Activated naive CD8-positive, alpha-beta T cell (primary cell): ENCODE data around the gene OGFOD3.

Source experiments
- H3K27ac Mint-ChIP-seq: one replicate; pipeline ENCODE4 v1.8.0; 2021; ENCODE audit warnings: mixed read lengths
- H3K27me3 Mint-ChIP-seq: one replicate; pipeline ENCODE4 v1.8.0; 2021; ENCODE audit warnings: mixed read lengths
- H3K36me3 Mint-ChIP-seq: one replicate; pipeline ENCODE4 v1.8.0; 2021; ENCODE audit warnings: mixed read lengths
- H3K4me1 Mint-ChIP-seq: one replicate; pipeline ENCODE4 v1.8.0; 2021; ENCODE audit warnings: low read depth, mixed read lengths
- H3K4me3 Mint-ChIP-seq: one replicate; pipeline ENCODE4 v1.8.0; 2021; ENCODE audit warnings: mild to moderate bottlenecking, mixed read lengths
- H3K9me3 Mint-ChIP-seq: one replicate; pipeline ENCODE4 v1.8.0; 2021; ENCODE audit warnings: low read depth, mixed read lengths

The OGFOD3 gene

DNA sequence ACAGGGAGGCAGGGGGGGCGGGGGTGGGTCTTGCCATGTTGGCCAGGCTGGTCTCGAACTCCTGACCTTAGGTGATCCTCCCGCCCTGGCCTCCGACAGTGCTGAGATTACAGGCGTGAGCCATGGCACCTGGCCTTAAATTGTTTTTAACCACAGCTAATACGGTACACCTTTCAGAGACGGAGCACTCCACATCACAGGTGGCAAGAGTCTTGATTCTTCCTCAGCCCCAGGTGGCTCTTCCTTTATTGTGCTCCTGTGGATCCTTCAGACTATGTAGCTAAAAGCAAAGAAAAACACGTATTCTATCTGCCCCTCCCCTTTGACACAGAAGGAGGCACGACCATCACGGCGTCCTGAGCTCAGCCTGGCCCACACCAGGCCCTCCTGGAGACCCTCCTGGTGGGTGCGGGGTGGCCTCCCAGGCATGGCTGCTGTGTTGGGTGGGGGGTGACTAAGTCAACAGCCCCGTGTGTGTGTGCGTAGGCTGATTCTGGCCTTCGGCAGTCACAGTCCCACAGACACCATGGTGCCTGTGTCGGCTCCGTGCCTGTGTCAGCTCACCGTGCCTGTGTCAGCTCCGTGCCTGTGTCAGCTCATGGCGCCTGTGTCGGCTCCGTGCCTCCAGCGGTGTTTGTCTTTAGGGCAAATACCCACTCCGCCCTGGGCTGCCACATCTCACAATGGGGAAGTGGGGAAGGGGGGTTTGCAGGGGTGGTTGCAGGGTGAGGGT, 74.0 kb downstream of the OGFOD3 start:
- H3K4me3 Mint-ChIP-seq = no peak overlapping the region
- H3K36me3 Mint-ChIP-seq = no peaks in the 10 kb centered on the region
- peaks cover 4% of the 10 kb centered on the region for H3K4me1 Mint-ChIP-seq
- no peak overlapping the region for H3K27ac Mint-ChIP-seq
- H3K9me3 Mint-ChIP-seq = no peaks in the 10 kb centered on the region
- H3K27me3 Mint-ChIP-seq = peaks cover 2% of the 10 kb centered on the region

DNA sequence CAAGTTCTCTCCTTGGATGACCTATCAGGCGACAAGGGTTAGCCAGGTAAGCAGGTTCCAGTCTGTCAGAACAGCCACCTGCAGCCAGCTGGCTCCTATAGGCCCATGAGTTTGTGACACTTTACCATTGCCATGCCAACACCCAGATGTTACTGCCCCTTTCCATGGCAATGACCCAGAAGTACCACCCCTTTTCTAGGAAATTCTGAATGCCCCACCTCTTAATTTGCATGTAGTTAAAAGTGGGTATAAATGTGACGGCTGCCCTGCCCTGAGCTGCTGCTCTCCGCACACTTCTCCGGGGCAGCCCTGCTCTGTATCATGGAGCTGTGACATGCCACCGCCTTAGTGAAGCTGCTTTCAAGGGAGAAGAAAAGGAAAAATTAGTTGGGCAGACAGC, 74.8 kb downstream of the OGFOD3 start:
- Mint-ChIP-seq H3K36me3 (no peaks in the 10 kb centered on the region), H3K27ac (no peak overlapping the region), H3K9me3 (no peaks in the 10 kb centered on the region), H3K4me1 (peaks cover 4% of the 10 kb centered on the region), H3K4me3 (no peak overlapping the region), H3K27me3 (peaks cover under 1% of the 10 kb centered on the region)

DNA sequence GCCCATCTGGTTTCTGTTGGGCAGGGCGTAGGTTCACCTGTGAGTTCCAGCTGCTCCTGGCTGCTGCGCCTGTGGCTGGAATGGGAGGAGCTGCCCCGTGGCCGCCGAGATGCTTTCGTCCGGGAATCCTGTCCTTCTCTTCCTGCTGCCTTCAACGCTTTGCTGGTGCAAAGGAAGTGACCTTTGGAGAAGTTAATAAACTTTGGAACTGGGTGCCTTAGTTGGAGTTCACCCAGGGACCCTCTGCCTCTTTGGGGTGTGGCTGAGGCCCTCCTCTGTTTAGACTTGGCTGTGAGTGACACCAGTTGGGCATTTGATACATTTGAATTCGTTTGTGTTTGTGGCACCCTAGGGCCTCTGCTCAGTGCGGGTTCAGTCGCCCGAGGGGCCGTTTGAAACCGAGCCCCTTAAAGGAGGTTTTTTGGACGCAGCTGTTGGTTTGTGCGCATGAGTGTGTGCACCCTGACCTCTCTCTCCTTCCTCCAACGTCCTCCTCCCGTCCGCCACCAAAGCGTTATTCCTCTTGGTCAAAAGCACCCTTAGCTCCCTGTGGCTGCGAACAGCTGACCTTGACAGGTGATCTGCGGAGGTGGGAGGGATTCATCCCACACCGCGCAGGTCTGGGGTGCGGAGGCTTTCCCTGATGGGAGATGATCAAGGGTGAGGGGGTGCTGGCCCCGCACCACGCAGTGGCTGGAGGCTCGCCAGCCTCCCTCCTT, 75.9 kb downstream of the OGFOD3 start:
- H3K36me3 Mint-ChIP-seq = no peaks in the 10 kb centered on the region
- no peak overlapping the region for H3K27ac Mint-ChIP-seq
- H3K9me3 Mint-ChIP-seq = no peaks in the 10 kb centered on the region
- peaks cover 4% of the 10 kb centered on the region for H3K4me1 Mint-ChIP-seq
- H3K4me3 Mint-ChIP-seq = no peak overlapping the region
- H3K27me3 Mint-ChIP-seq = no peaks in the 10 kb centered on the region

DNA sequence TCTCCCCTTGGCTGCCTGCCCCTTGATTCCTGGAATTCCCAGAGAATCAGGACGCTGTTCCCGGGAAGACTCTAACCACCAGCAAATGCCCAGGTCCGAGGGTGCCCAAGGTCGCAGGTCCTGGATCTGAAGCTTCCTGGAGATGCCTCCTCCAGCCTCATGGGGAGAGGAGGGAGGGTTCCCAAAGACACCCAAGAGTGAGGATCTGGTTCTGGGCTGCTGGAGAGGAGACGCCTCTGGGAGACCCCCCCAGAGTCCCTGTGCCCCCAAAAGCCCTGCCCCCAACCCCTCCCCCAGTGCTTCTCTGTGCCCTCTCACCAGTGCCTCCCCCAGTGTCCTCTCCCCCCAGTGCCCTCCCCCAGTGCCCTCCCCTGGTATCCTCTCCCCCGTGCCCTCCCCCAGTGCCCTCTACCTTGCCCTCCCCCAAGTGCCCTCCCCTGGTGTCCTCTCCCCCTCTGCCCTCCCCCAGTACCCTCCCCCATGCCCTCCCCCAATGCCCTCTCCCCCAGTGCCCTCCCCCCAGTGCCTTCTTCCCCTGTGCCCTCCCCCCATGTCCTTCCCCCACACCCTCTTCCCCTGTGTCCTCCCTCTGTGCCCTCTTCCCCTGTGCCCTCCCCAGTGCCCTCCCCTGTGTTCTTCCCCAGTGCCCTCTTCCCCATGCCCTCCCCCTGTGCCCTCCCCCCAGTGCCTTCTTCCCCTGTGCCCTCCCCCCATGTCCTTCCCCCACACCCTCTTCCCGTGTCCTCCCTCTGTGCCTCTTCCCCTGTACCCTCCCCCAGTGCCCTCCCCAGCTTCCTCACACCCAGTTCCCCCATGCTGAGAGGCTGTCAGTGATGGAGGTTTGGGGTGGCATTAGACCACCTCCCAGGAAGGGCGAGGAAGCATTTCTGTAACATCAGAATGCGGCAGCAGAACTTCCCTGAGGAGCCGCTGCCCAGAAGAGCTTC, 78.5 kb downstream of the OGFOD3 start:
- Mint-ChIP-seq H3K9me3 (no peaks in the 10 kb centered on the region), H3K36me3 (no peaks in the 10 kb centered on the region), H3K4me3 (no peak overlapping the region), H3K4me1 (peaks cover 10% of the 10 kb centered on the region), H3K27ac (no peak overlapping the region), H3K27me3 (no peaks in the 10 kb centered on the region)
